Measurements from ENCODE around the gene COP1.

GRCh38 chr1:175901076-175901836 lies 305.8 kb downstream of the COP1 start:
- no peak for TF ChIP-seq POLR2A (IDR thresholded peaks at IDR 0.05)
- TF ChIP-seq, protein P1, sequence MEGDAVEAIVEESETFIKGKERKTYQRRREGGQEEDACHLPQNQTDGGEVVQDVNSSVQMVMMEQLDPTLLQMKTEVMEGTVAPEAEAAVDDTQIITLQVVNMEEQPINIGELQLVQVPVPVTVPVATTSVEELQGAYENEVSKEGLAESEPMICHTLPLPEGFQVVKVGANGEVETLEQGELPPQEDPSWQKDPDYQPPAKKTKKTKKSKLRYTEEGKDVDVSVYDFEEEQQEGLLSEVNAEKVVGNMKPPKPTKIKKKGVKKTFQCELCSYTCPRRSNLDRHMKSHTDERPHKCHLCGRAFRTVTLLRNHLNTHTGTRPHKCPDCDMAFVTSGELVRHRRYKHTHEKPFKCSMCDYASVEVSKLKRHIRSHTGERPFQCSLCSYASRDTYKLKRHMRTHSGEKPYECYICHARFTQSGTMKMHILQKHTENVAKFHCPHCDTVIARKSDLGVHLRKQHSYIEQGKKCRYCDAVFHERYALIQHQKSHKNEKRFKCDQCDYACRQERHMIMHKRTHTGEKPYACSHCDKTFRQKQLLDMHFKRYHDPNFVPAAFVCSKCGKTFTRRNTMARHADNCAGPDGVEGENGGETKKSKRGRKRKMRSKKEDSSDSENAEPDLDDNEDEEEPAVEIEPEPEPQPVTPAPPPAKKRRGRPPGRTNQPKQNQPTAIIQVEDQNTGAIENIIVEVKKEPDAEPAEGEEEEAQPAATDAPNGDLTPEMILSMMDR (IDR thresholded peaks at IDR 0.05) = no peak
